ENCODE data around the gene HDAC3. TPM values are rescaled to one million over a fixed set of nuclear protein-coding genes. Genes with fewer than 3 reads are reported as not detected.
A peak's percentile ranks its signal among the peaks of the same experiment; 100 is the strongest.
"Not testable (repeated sequence)": the region's sequence is repeated elsewhere in the genome, so short reads cannot be mapped to it uniquely, and the experiment has no call there.

The HDAC3 gene
- total and polyA plus RNA-seq, 8 donors = 17.8 to 68.9 (median 26.7) TPM

GRCh38 chr5:141617682-141618029 lies 19.0 kb downstream of the HDAC3 start:
- 1 to 2% methylated on average over 9 of the region's 9 CpGs for WGBS, 2 donors
- H3K4me3 ChIP-seq = peak overlapping the region; percentile 62 to 99 (median 86)
- no peak for FAIRE-seq
- H3K27me3 ChIP-seq = no peaks in the 10 kb centered on the region
- TF ChIP-seq CTCF (IDR thresholded peaks at IDR 0.05) = no peak
- peak in 2 of 4 donors; percentile 0 to 5 for ATAC-seq
- peaks cover 19 to 40% (median 20%) of the 10 kb centered on the region in 3 donors for H3K4me1 ChIP-seq
- H3K9me3 ChIP-seq = no peaks in the 10 kb centered on the region
- H3K27ac ChIP-seq = peak overlapping the region; percentile 93 to 99 (median 98)
- DNase-seq = no peak
- intact Hi-C loops (cut with DNase I) = no loop called here
- peaks cover 0 to 15% (median 7%) of the 10 kb centered on the region in 3 donors for H3K36me3 ChIP-seq

GRCh38 chr5:141617128-141617527 lies 19.5 kb downstream of the HDAC3 start:
- intact Hi-C loops (cut with DNase I) = no loop called here
- Histone ChIP-seq H3K9me3 (no peaks in the 10 kb centered on the region), H3K4me1 (peaks cover 20 to 44% (median 24%) of the 10 kb centered on the region in 3 donors), H3K4me3 (peak overlapping the region in 3 of 4 donors; percentile 62 to 99 (median 98)), H3K27me3 (no peaks in the 10 kb centered on the region), H3K27ac (peak overlapping the region; percentile 93 to 99 (median 98)), H3K36me3 (peaks cover 0 to 11% (median 7%) of the 10 kb centered on the region in 3 donors)
- WGBS, 2 donors = 24% methylated on average over 2 of the region's 2 CpGs
- DNase-seq (no peak), ATAC-seq (no peak), FAIRE-seq (no peak)
- TF ChIP-seq CTCF (IDR thresholded peaks at IDR 0.05) = no peak

- Histone ChIP-seq H3K36me3 (peaks cover 0 to 4% (median 3%) of the 10 kb centered on the region in 3 donors), H3K4me3 (peak overlapping the region in 2 of 4 donors; percentile 98 to 99), H3K9me3 (no peaks in the 10 kb centered on the region), H3K27me3 (no peaks in the 10 kb centered on the region), H3K27ac (peak overlapping the region in 2 of 4 donors; percentile 96 to 99), H3K4me1 (peaks cover 20 to 46% (median 24%) of the 10 kb centered on the region in 3 donors)
- 69 to 75% methylated on average over 9 of the region's 9 CpGs for WGBS, 2 donors
- DNase-seq (no peak), ATAC-seq (no peak), FAIRE-seq (no peak)
- no peak for TF ChIP-seq CTCF (IDR thresholded peaks at IDR 0.05)
- intact Hi-C loops (cut with DNase I) = no loop called here
These were observed 20.5 kb downstream of the HDAC3 start for GRCh38 chr5:141615991-141616720.

GRCh38 chr5:141613344-141613743 lies 23.3 kb downstream of the HDAC3 start:
- no peaks in the 10 kb centered on the region for H3K36me3 ChIP-seq
- FAIRE-seq (no peak), DNase-seq (no peak), ATAC-seq (no peak)
- intact Hi-C loops (cut with DNase I) = no loop called here
- H3K27me3 ChIP-seq = no peaks in the 10 kb centered on the region
- peaks cover 32 to 58% (median 35%) of the 10 kb centered on the region in 3 donors for H3K4me1 ChIP-seq
- H3K4me3 ChIP-seq = no peak overlapping the region
- H3K27ac ChIP-seq = no peak overlapping the region
- H3K9me3 ChIP-seq = no peaks in the 10 kb centered on the region
- no peak for TF ChIP-seq CTCF (IDR thresholded peaks at IDR 0.05)

- H3K4me3 ChIP-seq = no peak overlapping the region
- intact Hi-C loops (cut with DNase I) = no loop called here
- peaks cover 33 to 68% (median 47%) of the 10 kb centered on the region in 3 donors for H3K4me1 ChIP-seq
- ATAC-seq (no peak), FAIRE-seq (no peak), DNase-seq (no peak)
- no peaks in the 10 kb centered on the region for H3K36me3 ChIP-seq
- no peaks in the 10 kb centered on the region for H3K9me3 ChIP-seq
- no peak for TF ChIP-seq CTCF (IDR thresholded peaks at IDR 0.05)
- no peak overlapping the region for H3K27ac ChIP-seq
- 91 to 97% methylated on average over 3 of the region's 3 CpGs for WGBS, 2 donors
- H3K27me3 ChIP-seq = no peaks in the 10 kb centered on the region
These were observed 25.4 kb downstream of the HDAC3 start for GRCh38 chr5:141611289-141611688.

GRCh38 chr5:141609921-141610320 lies 26.7 kb downstream of the HDAC3 start:
- FAIRE-seq; H3K4me3 ChIP-seq; H3K27me3 ChIP-seq; ATAC-seq; H3K36me3 ChIP-seq; H3K9me3 ChIP-seq; intact Hi-C loops (cut with DNase I); DNase-seq: not testable (repeated sequence)
- WGBS, 2 donors = 95 to 98% methylated on average over 7 of the region's 7 CpGs
- Histone ChIP-seq H3K4me1 (peaks cover 26 to 70% (median 43%) of the 10 kb centered on the region in 3 donors), H3K27ac (peak overlapping the region in 2 of 4 donors; percentile 65 to 69)
